ENCODE data around the gene CCT8L2.
"Not testable (repeated sequence)": the region's sequence is repeated elsewhere in the genome, so short reads cannot be mapped to it uniquely, and the experiment has no call there.

The CCT8L2 gene

GRCh38 chr22:16594026-16594425 is 1.4 kb upstream of the CCT8L2 start:
- no peak for DNase-seq (ENCODE audit: low spot score)

- DNase-seq (ENCODE audit: low spot score), result not testable (repeated sequence)
These were observed 379 bp downstream of the CCT8L2 start for GRCh38 chr22:16592231-16592630.

GRCh38 chr22:16591136-16591535 is 1.5 kb downstream of the CCT8L2 start:
- not testable (repeated sequence) for DNase-seq (ENCODE audit: low spot score)

- no peak for DNase-seq (ENCODE audit: low spot score)
These were observed 5.6 kb downstream of the CCT8L2 start for GRCh38 chr22:16586991-16587390.

GRCh38 chr22:16586170-16586569 is 6.4 kb downstream of the CCT8L2 start:
- DNase-seq (ENCODE audit: low spot score), result no peak

GRCh38 chr22:16580872-16581271 is 11.7 kb downstream of the CCT8L2 start:
- DNase-seq (ENCODE audit: low spot score), result not testable (repeated sequence)

- DNase-seq (ENCODE audit: low spot score), result not testable (repeated sequence)
These were observed 23.3 kb downstream of the CCT8L2 start for GRCh38 chr22:16569240-16569834.

GRCh38 chr22:16568425-16568758 is 24.2 kb downstream of the CCT8L2 start:
- no peak for DNase-seq (ENCODE audit: low spot score)

- not testable (repeated sequence) for DNase-seq (ENCODE audit: low spot score)
These were observed 24.8 kb downstream of the CCT8L2 start for GRCh38 chr22:16567617-16568424.

- not testable (repeated sequence) for DNase-seq (ENCODE audit: low spot score)
These were observed 26.0 kb downstream of the CCT8L2 start for GRCh38 chr22:16566421-16567151.

- not testable (repeated sequence) for DNase-seq (ENCODE audit: low spot score)
These were observed 26.8 kb downstream of the CCT8L2 start for GRCh38 chr22:16565585-16566420.

- DNase-seq (ENCODE audit: low spot score), result not testable (repeated sequence)
These were observed 27.6 kb downstream of the CCT8L2 start for GRCh38 chr22:16564837-16565584.

- no peak for DNase-seq (ENCODE audit: low spot score)
These were observed 28.8 kb downstream of the CCT8L2 start for GRCh38 chr22:16563555-16564520.

- no peak for DNase-seq (ENCODE audit: low spot score)
These were observed 29.7 kb downstream of the CCT8L2 start for GRCh38 chr22:16562711-16563554.

GRCh38 chr22:16561093-16561658 is 31.4 kb downstream of the CCT8L2 start:
- DNase-seq (ENCODE audit: low spot score), result not testable (repeated sequence)

GRCh38 chr22:16560651-16561050 is 32.0 kb downstream of the CCT8L2 start:
- DNase-seq (ENCODE audit: low spot score), result not testable (repeated sequence)

- not testable (repeated sequence) for DNase-seq (ENCODE audit: low spot score)
These were observed 32.6 kb downstream of the CCT8L2 start for GRCh38 chr22:16559996-16560395.

GRCh38 chr22:16559056-16559955 is 33.3 kb downstream of the CCT8L2 start:
- no peak for DNase-seq (ENCODE audit: low spot score)
